Motor neuron (in vitro differentiated cells): Measurements from ENCODE around the gene RASSF6. TPM values are rescaled to one million over a fixed set of nuclear protein-coding genes. Genes with fewer than 3 reads are reported as not detected.
"Not testable (repeated sequence)": the region's sequence is repeated elsewhere in the genome, so short reads cannot be mapped to it uniquely, and the experiment has no call there.

Source experiments
- ATAC-seq, 8 experiments: fragments of 200-7000 bp; cut with Tn5 transposase; replicated peaks in 6 of 8; 2 replicates each; pipeline ENCODE4 v1.8.0; 2021; ENCODE audit warnings: mild to moderate bottlenecking in 8 of 8, moderate library complexity in 8 of 8
- H3K27ac ChIP-seq, 2 donors: fragments of 250-450 bp; sonication (Bioruptor Pico); 2 replicates each; pipeline ENCODE4 v1.9.0; 2021; ENCODE audit warnings: antibody characterized with exemption in 2 of 2, mild to moderate bottlenecking in 2 of 2, moderate library complexity in 1 of 2
- H3K4me1 ChIP-seq, 2 donors: fragments of 250-450 bp; sonication (Bioruptor Pico); replicated peaks in 1 of 2; 2 replicates each; pipeline ENCODE4 v1.6.1; 2021; ENCODE audit warnings: antibody characterized with exemption in 2 of 2, mild to moderate bottlenecking in 2 of 2, moderate library complexity in 1 of 2
- H3K4me3 ChIP-seq, 5 donors: fragments of 250-450 bp; sonication (Bioruptor Pico); 2 replicates each; pipeline ENCODE4 v1.9.0; 2021; ENCODE audit warnings: antibody characterized with exemption in 5 of 5, mild to moderate bottlenecking in 5 of 5, moderate library complexity in 4 of 5
- WGBS, 10 experiments: fragments of 450-650 bp; shearing (Covaris generic); methylation state at CpG; one replicate each; pipeline ENCODE4 v1.0.0; 2022; 5-methylcytosine and 5-hydroxymethylcytosine counted together
- in situ Hi-C, 9 experiments: fragments of 400-800 bp; cut with MboI; loops; one replicate each; pipeline ENCODE4 v1.15.0; 2021; ENCODE audit warnings: low sequenced_read_pairs in 9 of 9, low pct_unique_long_range_greater_than_20kb in 2 of 9; ENCODE audit not compliant: unreplicated experiment in 9 of 9
- total RNA-seq, 8 experiments: library from RNA; unstranded; fragments of 300-600 nt; gene quantifications; 2 replicates each; pipeline versions ENCODE4 v1.2.3 to v1.2.4, GENCODE V29; 2022

Gene RASSF6
- total RNA-seq, 8 experiments from 2014 or later: under 0.01 to 0.71 (median 0.25) TPM; not detected in 2

GRCh38 chr4:73607375-73608033 lies 12.7 kb downstream of the RASSF6 start:
- peak in 1 of 8 experiments; percentile 30 for ATAC-seq
- in situ Hi-C loops: no loop called here
- Histone ChIP-seq H3K27ac (no peak overlapping the region), H3K4me1 (no peaks in the 10 kb centered on the region), H3K4me3 (no peak overlapping the region)

- no peak for ATAC-seq
- H3K27ac ChIP-seq: no peak overlapping the region
- no peak overlapping the region for H3K4me3 ChIP-seq
- in situ Hi-C loops: no loop called here
- no peaks in the 10 kb centered on the region for H3K4me1 ChIP-seq
- WGBS, 10 experiments: 71 to 100% (median 86%) methylated on average over 1 to 4 of the region's 4 CpGs; no CpG with 5 or more reads in 2 of the 10 experiments
Observed at GRCh38 chr4:73606465-73606974, 13.7 kb downstream of the RASSF6 start.

GRCh38 chr4:73603854-73604584 lies 16.2 kb downstream of the RASSF6 start:
- ATAC-seq: peak in 1 of 8 experiments; percentile 30
- in situ Hi-C loops: no loop called here
- WGBS, 10 experiments: 28 to 100% (median 90%) methylated on average over 1 to 12 of the region's 12 CpGs
- Histone ChIP-seq H3K27ac (no peak overlapping the region), H3K4me3 (no peak overlapping the region), H3K4me1 (no peaks in the 10 kb centered on the region)

- H3K4me3 ChIP-seq: no peak overlapping the region
- peak in 3 of 8 experiments; percentile 30 to 45 (median 38) for ATAC-seq
- H3K27ac ChIP-seq: no peak overlapping the region
- in situ Hi-C loops: no loop called here
- 8 to 100% (median 80%) methylated on average over 2 to 3 of the region's 3 CpGs; no CpG with 5 or more reads in 6 of the 10 experiments for WGBS, 10 experiments
- H3K4me1 ChIP-seq: no peaks in the 10 kb centered on the region
Observed at GRCh38 chr4:73603271-73603710, 16.9 kb downstream of the RASSF6 start.

GRCh38 chr4:73600954-73601353 lies 19.3 kb downstream of the RASSF6 start:
- Histone ChIP-seq H3K4me3 (no peak overlapping the region), H3K27ac (no peak overlapping the region), H3K4me1 (no peaks in the 10 kb centered on the region)
- in situ Hi-C loops: no loop called here
- ATAC-seq: no peak

GRCh38 chr4:73599182-73599581 lies 21.1 kb downstream of the RASSF6 start:
- ATAC-seq: peak in 3 of 8 experiments; percentile 55 to 90 (median 85)
- 0 to 100% (median 85%) methylated on average over 1 to 3 of the region's 4 CpGs; no CpG with 5 or more reads in 3 of the 10 experiments for WGBS, 10 experiments
- H3K4me1 ChIP-seq: no peaks in the 10 kb centered on the region
- no peak overlapping the region for H3K4me3 ChIP-seq
- in situ Hi-C loops: no loop called here
- H3K27ac ChIP-seq: no peak overlapping the region

- in situ Hi-C loops: no loop called here
- H3K27ac ChIP-seq: no peak overlapping the region
- no peak for ATAC-seq
- no peak overlapping the region for H3K4me3 ChIP-seq
- no peaks in the 10 kb centered on the region for H3K4me1 ChIP-seq
Observed at GRCh38 chr4:73597594-73597993, 22.6 kb downstream of the RASSF6 start.

GRCh38 chr4:73597183-73597582 lies 23.1 kb downstream of the RASSF6 start:
- H3K4me1 ChIP-seq, in situ Hi-C loops, H3K27ac ChIP-seq, ATAC-seq, H3K4me3 ChIP-seq: not testable (repeated sequence)

GRCh38 chr4:73596001-73596400 lies 24.2 kb downstream of the RASSF6 start:
- H3K27ac ChIP-seq: no peak overlapping the region
- WGBS, 10 experiments: 13 to 86% (median 48%) methylated on average over 1 to 4 of the region's 4 CpGs
- in situ Hi-C loops: no loop called here
- ATAC-seq: no peak
- no peaks in the 10 kb centered on the region for H3K4me1 ChIP-seq
- no peak overlapping the region for H3K4me3 ChIP-seq

- no peak overlapping the region for H3K27ac ChIP-seq
- no peak for ATAC-seq
- in situ Hi-C loops: no loop called here
- WGBS, 10 experiments: 52 to 94% (median 79%) methylated on average over 2 to 6 of the region's 6 CpGs
- H3K4me3 ChIP-seq: no peak overlapping the region
- no peaks in the 10 kb centered on the region for H3K4me1 ChIP-seq
Observed at GRCh38 chr4:73593631-73594241, 26.5 kb downstream of the RASSF6 start.

GRCh38 chr4:73589887-73590801 lies 30.1 kb downstream of the RASSF6 start:
- Histone ChIP-seq H3K27ac (no peak overlapping the region), H3K4me1 (no peaks in the 10 kb centered on the region), H3K4me3 (no peak overlapping the region)
- peak in 4 of 8 experiments; percentile 46 to 66 (median 60) for ATAC-seq
- in situ Hi-C loops: no loop called here
- WGBS, 10 experiments: 4 to 83% (median 60%) methylated on average over 1 to 5 of the region's 5 CpGs

- WGBS, 10 experiments: 31 to 100% (median 74%) methylated on average over 1 to 4 of the region's 4 CpGs
- ATAC-seq: peak in 2 of 8 experiments; percentile 76 to 91
Observed at GRCh38 chr4:73589261-73589847, 30.9 kb downstream of the RASSF6 start.

More at GRCh38 chr4:73589261-73589847, 30.9 kb downstream of the RASSF6 start:
- Histone ChIP-seq H3K4me3 (no peak overlapping the region), H3K4me1 (no peaks in the 10 kb centered on the region), H3K27ac (no peak overlapping the region)
- in situ Hi-C loops: no loop called here
